HL-60/S4 treated with retinoic acid at 250 ng/mL for 4 days and 3 days (cell line): ENCODE results near the gene HSPA1A.
"Not testable (repeated sequence)": the region's sequence is repeated elsewhere in the genome, so short reads cannot be mapped to it uniquely, and the experiment has no call there.

Experiments used
- in situ Hi-C: fragments of 300-500 bp; cut with MboI; formaldehyde crosslinking; loops from 2 replicates; pipeline ENCODE4 v1.7.0; 2022; ENCODE audit warnings: low sequenced_read_pairs

HSPA1A gene

DNA sequence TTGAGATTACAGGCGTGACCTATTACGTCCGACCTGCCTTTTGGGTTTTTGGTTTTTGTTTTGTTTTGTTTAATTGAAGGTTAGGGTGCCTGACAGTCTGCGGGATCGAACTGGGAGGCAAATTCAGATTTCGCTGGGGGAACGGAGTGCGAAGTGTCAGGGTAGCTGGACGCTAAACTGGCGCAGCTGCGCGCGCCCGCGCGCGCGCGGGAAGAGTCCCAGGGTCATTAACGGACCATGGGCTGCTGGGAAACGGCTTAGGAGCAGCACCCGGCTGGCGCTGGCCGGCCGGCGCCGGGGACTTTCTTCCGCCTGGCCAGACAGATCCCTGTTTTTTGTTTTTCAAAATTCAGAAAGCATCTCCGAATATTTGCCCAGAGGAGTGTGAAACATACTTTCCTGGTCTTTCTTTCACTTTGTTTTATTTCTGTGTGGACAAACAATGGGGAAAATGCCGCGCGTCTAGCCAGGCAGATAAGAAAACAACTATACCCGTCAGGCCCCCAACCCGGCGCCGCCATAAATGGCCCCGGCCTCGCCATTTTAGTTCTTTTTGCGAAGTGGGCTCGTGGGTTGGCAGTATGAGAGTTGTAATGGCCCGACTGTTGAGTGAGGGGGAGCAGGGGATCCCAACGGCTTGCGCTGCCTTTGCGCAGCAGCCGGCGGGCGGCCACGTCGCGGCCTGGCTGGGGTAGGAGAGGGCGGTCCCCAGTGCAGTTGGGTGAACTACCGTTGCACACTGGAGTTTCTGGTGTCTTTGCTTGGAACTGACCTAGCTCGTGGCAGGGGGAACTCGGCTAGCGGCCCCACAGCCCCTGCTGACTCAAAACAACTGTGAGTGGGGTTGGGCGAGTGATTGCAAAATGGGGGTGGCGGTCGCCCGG, 19.3 kb downstream of the HSPA1A start:
- in situ Hi-C loops, result no loop called here

DNA sequence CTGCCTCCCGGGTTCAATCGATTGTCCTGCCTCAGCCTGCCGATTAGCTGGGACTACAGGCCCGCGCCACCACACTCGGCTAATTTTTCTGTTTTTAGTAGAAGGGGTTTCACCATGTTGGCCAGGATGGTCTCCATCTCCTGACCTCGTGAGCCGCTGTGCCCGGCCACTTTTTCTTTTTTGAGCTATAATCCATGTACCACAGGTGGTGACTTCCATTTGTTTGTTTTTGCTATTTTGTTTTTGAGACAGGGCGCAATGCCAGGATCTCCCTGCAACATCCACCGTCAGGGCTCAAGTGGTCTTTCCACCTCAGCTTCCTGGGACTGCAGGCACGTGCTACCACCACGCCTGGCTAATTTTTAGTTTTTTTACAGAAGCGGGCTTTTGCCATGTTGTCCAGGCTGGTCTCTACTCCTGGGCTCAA, 20.7 kb downstream of the HSPA1A start:
- in situ Hi-C loops, result no loop called here

DNA sequence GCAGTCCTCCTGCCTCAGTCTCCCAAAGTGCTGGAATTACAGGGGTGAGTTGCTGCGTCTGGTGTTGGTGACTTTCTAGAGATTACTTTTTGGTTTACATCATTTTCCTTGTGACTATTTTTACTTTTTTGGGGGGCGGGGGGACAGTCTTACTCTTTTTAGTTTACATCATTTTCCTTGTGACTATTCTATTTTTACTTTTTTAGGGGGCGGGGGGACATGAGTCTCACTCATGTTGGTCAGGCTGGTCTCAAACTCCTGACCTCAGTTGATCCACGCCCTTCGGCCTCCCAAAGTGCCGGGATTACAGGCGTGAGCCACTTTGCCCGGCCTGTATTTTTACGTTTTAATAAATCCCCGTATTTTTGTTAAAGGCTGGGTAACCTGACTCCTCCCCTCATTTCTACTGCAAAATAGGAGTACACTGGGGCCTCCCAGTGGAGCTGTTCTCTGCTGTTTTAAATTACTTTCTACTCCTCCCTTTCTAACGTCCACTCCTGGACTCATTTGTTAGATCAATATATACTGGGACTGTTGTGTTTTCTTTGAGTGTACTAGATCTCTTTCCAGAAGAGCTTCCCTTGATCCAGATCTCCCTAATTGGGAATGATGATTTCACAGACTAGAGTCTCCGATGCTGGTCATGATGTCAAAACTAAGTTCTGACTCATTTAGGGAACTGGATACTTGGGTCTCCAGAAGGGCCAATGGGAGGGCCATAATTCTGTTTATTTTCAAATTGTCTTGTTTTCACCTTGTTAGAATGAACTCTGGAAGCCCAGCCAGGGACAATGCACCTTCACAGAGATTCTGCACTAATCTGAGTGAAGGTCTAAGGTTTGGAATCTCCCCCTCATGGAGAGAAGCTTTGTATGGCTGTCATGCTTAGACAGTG, 21.4 kb downstream of the HSPA1A start:
- in situ Hi-C loops, result no loop called here

DNA sequence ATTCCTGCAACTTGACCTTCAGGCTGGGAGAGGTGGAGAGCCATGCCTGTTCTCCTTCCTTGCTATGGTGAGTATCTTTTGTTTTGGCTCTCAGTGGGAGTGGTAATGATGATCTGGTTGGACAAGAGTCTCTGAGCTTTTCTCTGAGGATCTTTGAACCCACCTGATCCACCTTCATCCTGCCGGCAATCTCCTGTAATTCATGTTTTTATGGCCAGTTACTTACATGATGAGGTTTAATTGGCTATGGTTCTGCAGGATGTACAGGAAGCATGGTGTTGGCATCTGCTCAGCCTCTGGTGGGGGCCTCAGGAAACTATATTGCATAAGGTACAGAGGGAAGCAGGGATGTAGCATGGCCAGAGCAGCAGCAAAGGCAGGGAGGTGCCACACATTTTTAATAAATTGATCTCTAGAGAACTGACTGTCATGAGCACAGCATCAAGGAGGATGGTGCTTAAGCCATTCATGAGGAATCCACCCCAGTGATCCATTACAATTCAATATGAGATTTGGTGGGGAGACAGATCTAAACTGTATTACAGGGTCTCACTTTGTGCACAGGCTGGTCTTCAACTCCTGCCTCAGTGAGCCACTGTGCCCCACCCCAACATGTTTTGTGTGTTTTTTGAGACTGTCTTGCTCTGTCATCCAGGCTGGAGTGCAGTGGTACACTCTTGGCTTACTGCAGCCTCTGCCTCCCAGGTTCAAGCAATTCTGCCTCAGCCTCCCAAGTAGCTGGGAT, 22.2 kb downstream of the HSPA1A start:
- in situ Hi-C loops, result no loop called here

- in situ Hi-C loops, result not testable (repeated sequence)
These were observed 22.8 kb downstream of the HSPA1A start for GRCh38 chr6:31838114-31838553.

GRCh38 chr6:31838968-31839367, 23.6 kb downstream of the HSPA1A start:
- in situ Hi-C loops, result no loop called here

DNA sequence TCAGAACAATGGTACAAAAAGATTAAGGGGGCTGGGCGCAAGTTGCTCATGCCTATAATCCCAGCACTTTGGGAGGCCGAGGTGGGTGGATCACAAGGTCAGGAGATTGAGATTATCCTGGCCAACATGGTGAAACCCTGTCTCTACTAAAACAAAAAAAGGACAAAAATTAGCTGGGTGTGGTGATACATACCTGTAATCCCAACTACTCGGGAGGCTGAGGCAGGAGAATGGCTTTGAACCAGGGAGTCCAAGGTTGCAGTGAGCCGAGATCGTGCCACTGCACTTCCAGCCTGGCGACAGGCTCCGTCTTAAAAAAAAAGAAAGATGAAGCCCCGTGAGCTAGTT, 24.4 kb downstream of the HSPA1A start:
- in situ Hi-C loops, result not testable (repeated sequence)

- in situ Hi-C loops, result no loop called here
These were observed 26.7 kb downstream of the HSPA1A start for GRCh38 chr6:31842053-31842452.

GRCh38 chr6:31844507-31844906, 29.2 kb downstream of the HSPA1A start:
- in situ Hi-C loops, result no loop called here

GRCh38 chr6:31847276-31847978, 32.1 kb downstream of the HSPA1A start:
- in situ Hi-C loops, result no loop called here

DNA sequence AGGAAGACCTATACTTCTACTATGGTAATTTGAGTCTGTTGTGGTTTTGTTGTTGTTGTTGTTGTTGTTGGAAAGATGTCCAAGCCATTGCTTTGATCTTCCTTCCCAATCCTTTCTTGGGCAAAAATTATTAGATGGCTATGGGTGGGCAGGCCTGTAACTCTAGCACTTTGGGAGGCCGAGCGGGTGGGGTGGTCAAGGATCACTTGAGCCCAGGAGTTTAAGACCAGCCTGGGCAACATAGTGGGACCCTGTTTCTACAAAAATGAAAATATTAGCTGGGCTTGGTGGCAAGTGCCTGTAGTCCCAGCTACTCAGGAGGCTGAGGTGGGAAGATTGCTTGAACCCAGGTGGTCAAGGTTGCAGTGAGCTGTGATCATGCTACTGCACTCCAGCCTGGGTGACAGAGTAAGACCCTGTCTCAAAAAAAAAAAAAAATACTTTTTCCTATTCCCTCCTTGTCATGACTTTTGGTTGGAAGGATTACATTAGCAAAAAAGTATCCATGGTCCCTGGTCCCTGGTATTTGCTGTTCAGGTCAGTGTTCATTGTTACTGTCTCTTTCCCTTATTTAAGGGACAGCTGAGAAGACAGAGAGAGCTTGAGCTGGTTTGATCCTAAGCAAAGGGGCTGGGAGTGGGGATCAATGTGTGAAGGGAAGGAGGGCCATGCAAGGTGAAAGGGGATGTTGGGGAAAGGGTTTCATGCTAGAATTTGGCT, 35.6 kb downstream of the HSPA1A start:
- in situ Hi-C loops, result no loop called here

GRCh38 chr6:31851485-31851832, 36.1 kb downstream of the HSPA1A start:
- in situ Hi-C loops, result no loop called here

DNA sequence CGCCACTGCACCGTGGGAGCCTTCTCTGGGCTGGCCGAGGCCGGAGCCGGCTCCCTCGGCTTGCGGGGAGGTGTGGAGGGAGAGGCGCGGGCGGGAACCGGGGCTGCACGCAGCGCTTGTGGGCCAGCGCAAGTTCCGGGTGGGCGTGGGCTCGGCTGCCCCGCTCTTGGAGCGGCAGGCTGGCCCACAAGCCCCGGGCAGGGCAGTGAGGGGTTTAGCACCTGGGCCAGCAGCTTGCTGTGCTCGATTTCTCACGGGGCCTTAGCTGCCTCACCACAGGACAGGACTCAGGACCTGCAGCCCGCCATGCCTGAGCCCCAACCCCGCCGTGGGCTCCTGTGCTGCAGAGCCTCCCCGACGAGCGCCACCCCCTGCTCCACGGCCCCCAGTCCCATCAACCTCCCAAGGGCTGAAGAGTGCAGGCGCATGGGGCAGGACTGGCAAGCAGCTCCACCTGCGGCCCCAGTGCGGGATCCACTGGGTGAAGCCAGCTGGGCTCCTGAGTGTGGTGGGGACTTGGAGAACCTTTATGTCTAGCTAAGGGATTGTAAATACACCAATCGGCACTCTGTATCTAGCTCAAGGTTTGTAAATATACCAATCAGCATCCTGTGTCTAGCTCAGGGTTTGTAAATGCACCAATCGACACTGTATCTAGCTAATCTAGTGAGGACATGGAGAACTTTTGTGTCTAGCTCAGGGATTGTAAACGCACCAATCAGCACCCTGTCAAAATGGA, 36.8 kb downstream of the HSPA1A start:
- in situ Hi-C loops, result not testable (repeated sequence)

DNA sequence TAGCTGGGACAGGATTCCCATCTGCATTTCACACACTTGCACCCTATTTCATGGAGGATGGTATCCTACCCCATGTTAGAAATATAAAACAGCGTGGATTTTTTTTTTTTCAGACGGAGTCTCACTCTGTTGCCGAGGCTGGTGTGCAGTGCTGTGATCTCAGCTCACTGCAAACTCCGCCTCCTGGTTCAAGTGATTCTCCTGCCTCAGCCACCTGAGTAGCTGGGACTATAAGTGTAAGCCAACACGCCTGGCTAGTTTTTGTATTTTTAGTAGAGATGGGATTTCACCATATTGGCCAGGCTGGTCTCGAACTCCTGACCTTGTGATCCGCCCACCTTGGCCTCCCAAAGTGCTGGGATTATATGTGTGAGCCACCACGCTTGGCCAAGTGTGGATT, 42.4 kb downstream of the HSPA1A start:
- in situ Hi-C loops, result not testable (repeated sequence)

DNA sequence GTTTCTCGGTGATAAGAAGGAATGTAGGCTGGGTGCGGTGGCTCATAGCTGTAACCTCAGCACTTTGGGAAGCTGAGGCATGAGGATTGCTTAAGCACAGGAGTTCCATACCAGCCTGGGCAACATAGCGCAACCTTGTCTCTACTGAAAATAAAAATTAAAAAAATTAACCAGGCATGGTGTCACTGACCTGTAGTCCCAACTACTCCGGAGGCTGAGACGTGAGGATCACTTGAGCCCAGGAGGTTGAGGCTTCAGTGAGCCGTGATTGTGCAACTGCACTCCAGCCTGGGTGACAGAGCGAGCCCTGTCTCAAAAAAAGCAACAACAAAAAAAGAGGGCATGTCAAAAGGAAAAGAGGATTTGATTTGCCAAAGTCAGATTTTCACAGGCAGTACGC, 43.4 kb downstream of the HSPA1A start:
- in situ Hi-C loops, result no loop called here

DNA sequence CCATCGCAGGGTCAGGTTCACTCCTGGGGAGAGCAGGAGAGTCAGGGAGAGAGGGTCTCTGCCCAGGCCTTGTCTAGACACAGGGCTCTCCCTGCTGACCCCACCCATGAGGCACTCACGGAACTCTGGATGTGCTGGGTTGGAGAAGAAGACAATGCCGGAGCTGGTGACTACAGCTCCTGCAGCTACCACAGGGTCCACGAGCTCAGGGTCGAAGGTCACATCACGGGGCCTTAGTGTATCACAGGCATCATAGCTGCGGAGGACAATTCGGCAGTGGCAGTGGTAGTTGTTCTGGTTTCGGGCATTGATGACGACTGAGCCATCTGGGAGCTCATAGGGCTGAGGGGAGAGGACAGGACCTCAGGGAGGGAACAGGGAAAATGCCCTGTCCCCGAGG, 44.6 kb downstream of the HSPA1A start:
- in situ Hi-C loops, result no loop called here

GRCh38 chr6:31860349-31860748, 45.0 kb downstream of the HSPA1A start:
- in situ Hi-C loops, result no loop called here

DNA sequence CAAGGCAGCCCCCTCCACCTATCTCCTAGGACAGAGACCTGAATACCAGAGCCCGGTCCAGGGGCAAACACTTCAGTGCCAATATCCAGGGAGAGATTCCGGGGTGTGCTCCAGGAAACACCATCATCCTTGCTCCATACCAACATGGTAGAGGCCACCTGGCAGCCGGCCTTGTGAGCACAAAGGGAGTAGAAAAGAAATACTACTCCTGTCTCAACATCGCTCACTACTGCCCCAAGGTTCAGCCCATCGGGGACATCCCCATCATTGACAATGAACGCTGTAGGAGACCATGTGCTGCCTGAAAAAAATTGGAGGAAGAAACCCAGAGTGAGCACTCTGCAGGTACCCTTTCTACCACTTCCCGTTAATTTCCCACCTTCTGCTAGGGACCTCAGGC, 45.8 kb downstream of the HSPA1A start:
- in situ Hi-C loops, result no loop called here

- in situ Hi-C loops, result no loop called here
These were observed 46.6 kb downstream of the HSPA1A start for GRCh38 chr6:31861919-31862343.
